Ovary (tissue), 3 donors: ENCODE data around the gene ACE.

ENCODE experiments used
- EP300 ChIP-seq: sonication (generic); formaldehyde crosslinking; IDR thresholded peaks from one replicate; pipeline ENCODE4 v1.6.1; 2017; ENCODE audit warnings: antibody characterized with exemption
- POLR2A ChIP-seq: fragments of 450-650 bp; IDR thresholded peaks from one replicate; pipeline ENCODE4 v1.6.1; 2017; ENCODE audit warnings: antibody characterized with exemption, mild to moderate bottlenecking, moderate library complexity
- TF ChIP-seq, protein P1 (sequence below), 3 donors: fragments of 450-650 bp in 2 of 3; fragments of 200-600 bp in 1 of 3; IDR thresholded peaks; one replicate each; pipeline versions ENCODE4 v1.5.1 to v1.8.0; 2016 to 2022; ENCODE audit warnings: antibody characterized with exemption in 3 of 3, mild to moderate bottlenecking in 1 of 3
- donor health status: DM: no; HTN: no; CAD: no.

DNA sequence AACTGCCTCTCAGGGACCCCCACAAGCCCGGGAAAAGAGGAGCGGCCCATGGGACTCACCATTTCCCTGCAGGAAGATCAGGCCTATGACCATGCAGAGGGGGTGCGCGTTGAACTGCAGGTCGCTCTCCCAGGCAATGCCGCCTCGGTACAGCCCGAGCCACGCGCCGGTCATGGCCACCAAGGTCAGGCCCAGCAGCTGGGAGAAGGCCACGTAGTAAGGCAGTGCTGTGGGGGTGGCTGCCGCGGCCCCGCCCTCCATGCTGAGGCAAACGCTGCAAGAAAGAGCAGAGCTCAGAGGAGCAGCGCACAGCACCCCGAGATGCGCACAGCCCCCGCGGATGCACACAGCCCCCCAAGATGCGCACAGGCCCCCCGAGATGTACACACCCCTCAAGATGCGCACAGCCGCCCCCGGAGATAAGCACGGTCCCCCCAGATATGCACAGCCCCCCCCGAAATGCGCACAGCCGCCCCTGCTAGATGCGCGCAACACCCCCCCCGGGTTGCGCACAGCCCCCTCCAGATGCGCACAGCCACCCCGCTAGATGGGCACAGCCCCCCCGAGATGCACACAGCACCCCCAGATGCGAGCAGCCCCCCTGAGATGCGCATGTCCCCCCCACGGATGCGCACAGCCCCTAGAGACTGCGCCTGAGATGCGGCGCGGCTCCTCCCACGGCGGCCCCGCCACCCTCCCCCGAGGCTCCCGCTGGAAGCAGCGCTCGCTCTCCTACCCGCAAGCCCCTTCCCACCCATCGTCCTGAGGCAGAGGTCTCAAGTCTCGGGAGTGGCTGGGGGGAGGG is 39.4 kb upstream of the ACE start:
- TF ChIP-seq, protein P1, sequence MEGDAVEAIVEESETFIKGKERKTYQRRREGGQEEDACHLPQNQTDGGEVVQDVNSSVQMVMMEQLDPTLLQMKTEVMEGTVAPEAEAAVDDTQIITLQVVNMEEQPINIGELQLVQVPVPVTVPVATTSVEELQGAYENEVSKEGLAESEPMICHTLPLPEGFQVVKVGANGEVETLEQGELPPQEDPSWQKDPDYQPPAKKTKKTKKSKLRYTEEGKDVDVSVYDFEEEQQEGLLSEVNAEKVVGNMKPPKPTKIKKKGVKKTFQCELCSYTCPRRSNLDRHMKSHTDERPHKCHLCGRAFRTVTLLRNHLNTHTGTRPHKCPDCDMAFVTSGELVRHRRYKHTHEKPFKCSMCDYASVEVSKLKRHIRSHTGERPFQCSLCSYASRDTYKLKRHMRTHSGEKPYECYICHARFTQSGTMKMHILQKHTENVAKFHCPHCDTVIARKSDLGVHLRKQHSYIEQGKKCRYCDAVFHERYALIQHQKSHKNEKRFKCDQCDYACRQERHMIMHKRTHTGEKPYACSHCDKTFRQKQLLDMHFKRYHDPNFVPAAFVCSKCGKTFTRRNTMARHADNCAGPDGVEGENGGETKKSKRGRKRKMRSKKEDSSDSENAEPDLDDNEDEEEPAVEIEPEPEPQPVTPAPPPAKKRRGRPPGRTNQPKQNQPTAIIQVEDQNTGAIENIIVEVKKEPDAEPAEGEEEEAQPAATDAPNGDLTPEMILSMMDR (IDR thresholded peaks at IDR 0.05), result no peak
- TF ChIP-seq EP300, result no peak
- no peak for TF ChIP-seq POLR2A
